HL-60 (cell line): ENCODE data around the gene TMUB1.

Experiments used
- POLR2AphosphoS5 ChIP-seq: IDR thresholded peaks from 2 replicates; pipeline ENCODE4 v1.6.1; 2012; ENCODE audit warnings: low read depth
- TF ChIP-seq, protein P1 (sequence below): IDR thresholded peaks from one replicate; pipeline ENCODE4 v1.5.1; 2011; ENCODE audit warnings: low read length, control low read depth, inconsistent platforms; ENCODE audit not compliant: insufficient read depth

DNA sequence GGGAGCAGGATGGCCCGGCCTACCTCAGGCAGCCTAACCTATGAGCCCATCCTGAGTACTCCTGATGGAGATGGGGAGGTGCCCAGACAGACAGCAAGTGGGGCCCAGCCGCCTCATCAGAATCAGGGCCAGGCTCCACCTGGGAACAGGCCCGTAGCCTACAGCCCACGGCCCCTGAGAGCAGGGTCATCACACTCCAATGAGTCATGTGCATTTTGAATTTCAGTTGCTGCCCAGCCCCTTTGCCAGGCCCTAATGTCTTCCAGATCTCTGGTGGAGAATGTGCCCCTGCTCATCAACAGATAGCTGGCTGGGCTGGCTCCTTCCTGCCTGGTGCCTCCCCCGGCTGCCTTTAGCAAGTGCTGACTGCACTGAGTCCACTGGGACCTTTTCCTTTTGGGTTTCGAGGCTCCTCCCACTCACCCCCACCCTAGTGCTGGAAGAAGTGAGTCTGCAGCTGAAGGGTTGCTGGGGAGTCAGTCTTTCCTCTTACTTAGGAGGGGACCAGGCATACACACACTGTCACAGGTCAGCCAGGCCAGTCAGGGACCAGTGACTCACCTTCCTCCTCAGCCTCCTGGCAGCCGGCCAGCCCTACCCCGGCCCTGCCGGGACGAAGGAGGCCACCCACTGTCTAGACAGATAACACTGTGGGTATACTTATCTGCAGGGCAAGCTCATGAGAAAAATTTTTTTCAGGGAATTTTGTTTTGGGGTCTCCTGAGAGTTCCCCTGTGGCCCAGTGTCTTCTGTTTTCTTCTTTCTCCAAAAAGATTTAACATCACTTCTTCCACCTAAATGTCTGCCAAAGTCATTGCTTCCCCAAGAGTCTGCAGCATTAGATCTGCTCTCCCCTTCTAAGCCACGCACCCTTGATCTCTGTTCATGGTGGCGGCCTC, 44.1 kb downstream of the TMUB1 start:
- TF ChIP-seq, protein P1, sequence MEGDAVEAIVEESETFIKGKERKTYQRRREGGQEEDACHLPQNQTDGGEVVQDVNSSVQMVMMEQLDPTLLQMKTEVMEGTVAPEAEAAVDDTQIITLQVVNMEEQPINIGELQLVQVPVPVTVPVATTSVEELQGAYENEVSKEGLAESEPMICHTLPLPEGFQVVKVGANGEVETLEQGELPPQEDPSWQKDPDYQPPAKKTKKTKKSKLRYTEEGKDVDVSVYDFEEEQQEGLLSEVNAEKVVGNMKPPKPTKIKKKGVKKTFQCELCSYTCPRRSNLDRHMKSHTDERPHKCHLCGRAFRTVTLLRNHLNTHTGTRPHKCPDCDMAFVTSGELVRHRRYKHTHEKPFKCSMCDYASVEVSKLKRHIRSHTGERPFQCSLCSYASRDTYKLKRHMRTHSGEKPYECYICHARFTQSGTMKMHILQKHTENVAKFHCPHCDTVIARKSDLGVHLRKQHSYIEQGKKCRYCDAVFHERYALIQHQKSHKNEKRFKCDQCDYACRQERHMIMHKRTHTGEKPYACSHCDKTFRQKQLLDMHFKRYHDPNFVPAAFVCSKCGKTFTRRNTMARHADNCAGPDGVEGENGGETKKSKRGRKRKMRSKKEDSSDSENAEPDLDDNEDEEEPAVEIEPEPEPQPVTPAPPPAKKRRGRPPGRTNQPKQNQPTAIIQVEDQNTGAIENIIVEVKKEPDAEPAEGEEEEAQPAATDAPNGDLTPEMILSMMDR: no peak
- TF ChIP-seq POLR2AphosphoS5: peak; percentile 42; the same call in 1 of the 2 replicates
